DOHH2 (cell line): ENCODE results near the gene METTL25.

Experiments used
- H3F3A ChIP-seq: fragments of 200-600 bp; sonication (generic), shearing (Covaris generic); 2 replicates; pipeline ENCODE4 v1.6.0; 2016; ENCODE audit warnings: antibody characterized with exemption, mild to moderate bottlenecking; ENCODE audit not compliant: control insufficient read depth, insufficient read depth
- H3K27ac ChIP-seq: fragments of 200-600 bp; sonication (generic); 2 replicates; pipeline ENCODE4 v1.5.1; 2014; ENCODE audit warnings: low read depth, mild to moderate bottlenecking, low read length, moderate library complexity
- H3K27me3 ChIP-seq: fragments of 200-600 bp; sonication (generic); 2 replicates; pipeline ENCODE4 v1.6.1; 2014; ENCODE audit warnings: mild to moderate bottlenecking, low read length, mixed read lengths; ENCODE audit not compliant: control insufficient read depth
- H3K36me3 ChIP-seq: fragments of 200-600 bp; sonication (generic); 2 replicates; pipeline ENCODE4 v1.6.1; 2014; ENCODE audit warnings: mild to moderate bottlenecking, low read length, moderate library complexity, mixed read lengths; ENCODE audit not compliant: control insufficient read depth
- H3K4me1 ChIP-seq: fragments of 200-600 bp; sonication (generic); 2 replicates; pipeline ENCODE4 v1.6.1; 2014; ENCODE audit warnings: mild to moderate bottlenecking, low read length, mixed read lengths; ENCODE audit not compliant: control insufficient read depth
- H3K4me2 ChIP-seq: fragments of 200-600 bp; sonication (generic); 2 replicates; pipeline ENCODE4 v1.6.0; 2014; ENCODE audit warnings: mild to moderate bottlenecking, low read length, moderate library complexity
- H3K4me3 ChIP-seq: fragments of 200-600 bp; sonication (generic); 2 replicates; pipeline ENCODE4 v1.5.1; 2014; ENCODE audit warnings: mild to moderate bottlenecking, low read length, mixed read lengths
- H3K79me2 ChIP-seq: fragments of 200-600 bp; sonication (generic); 2 replicates; pipeline ENCODE4 v1.6.1; 2014; ENCODE audit warnings: mild to moderate bottlenecking, low read length, mixed read lengths; ENCODE audit not compliant: control insufficient read depth
- H3K9me2 ChIP-seq: fragments of 200-600 bp; sonication (generic); replicated peaks from 2 replicates; pipeline ENCODE4 v1.6.1; 2014; ENCODE audit warnings: mild to moderate bottlenecking, low read length, mixed read lengths; ENCODE audit not compliant: control insufficient read depth
- H3K9me3 ChIP-seq: fragments of 200-600 bp; sonication (generic); 2 replicates; pipeline ENCODE4 v1.6.1; 2014; ENCODE audit warnings: antibody characterized with exemption, low read length, mixed read lengths; ENCODE audit not compliant: control insufficient read depth, insufficient read depth
- H4K20me1 ChIP-seq: fragments of 200-600 bp; sonication (generic); 2 replicates; pipeline ENCODE4 v1.6.0; 2014; ENCODE audit warnings: low read depth, mild to moderate bottlenecking, antibody characterized with exemption, low read length, moderate library complexity; ENCODE audit not compliant: control insufficient read depth, insufficient read depth
- EZH2phosphoT487 ChIP-seq: fragments of 200-600 bp; sonication (generic); IDR thresholded peaks from 2 replicates; pipeline ENCODE4 v1.6.1; 2017; ENCODE audit warnings: borderline replicate concordance, mild to moderate bottlenecking, antibody characterized with exemption, low read length, moderate library complexity, mixed read lengths
- TF ChIP-seq, protein P1 (sequence below): fragments of 200-600 bp; sonication (generic); IDR thresholded peaks from one replicate; pipeline ENCODE4 v1.5.1; 2014; ENCODE audit warnings: antibody characterized with exemption, mild to moderate bottlenecking, low read depth, low read length; ENCODE audit not compliant: poor library complexity, severe bottlenecking

The METTL25 gene

DNA sequence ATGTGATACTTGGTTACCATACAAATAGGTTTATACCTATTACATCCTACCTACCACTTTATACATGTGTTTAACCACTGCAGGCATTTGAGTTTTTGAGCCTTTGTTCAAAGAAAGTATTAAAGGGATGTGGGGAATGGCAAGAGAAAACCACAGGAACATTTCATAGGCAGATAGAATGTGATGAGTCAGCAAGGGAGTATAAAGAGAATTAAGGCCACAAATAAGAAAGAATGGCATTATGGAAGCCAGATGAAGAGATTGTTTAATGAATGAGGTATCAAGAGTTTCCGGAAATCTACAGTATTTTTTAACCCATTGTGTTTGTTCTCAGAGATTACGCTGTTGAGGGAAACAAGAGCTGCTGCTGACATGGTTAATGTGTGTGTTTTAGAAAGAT is 66.9 kb downstream of the METTL25 start:
- no peak overlapping the region for H3K4me2 ChIP-seq
- H3K36me3 ChIP-seq = no peaks in the 10 kb centered on the region
- no peaks in the 10 kb centered on the region for H3K27me3 ChIP-seq
- no peaks in the 10 kb centered on the region for H3K9me3 ChIP-seq
- H3K27ac ChIP-seq = no peak overlapping the region
- TF ChIP-seq, protein P1, sequence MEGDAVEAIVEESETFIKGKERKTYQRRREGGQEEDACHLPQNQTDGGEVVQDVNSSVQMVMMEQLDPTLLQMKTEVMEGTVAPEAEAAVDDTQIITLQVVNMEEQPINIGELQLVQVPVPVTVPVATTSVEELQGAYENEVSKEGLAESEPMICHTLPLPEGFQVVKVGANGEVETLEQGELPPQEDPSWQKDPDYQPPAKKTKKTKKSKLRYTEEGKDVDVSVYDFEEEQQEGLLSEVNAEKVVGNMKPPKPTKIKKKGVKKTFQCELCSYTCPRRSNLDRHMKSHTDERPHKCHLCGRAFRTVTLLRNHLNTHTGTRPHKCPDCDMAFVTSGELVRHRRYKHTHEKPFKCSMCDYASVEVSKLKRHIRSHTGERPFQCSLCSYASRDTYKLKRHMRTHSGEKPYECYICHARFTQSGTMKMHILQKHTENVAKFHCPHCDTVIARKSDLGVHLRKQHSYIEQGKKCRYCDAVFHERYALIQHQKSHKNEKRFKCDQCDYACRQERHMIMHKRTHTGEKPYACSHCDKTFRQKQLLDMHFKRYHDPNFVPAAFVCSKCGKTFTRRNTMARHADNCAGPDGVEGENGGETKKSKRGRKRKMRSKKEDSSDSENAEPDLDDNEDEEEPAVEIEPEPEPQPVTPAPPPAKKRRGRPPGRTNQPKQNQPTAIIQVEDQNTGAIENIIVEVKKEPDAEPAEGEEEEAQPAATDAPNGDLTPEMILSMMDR = no peak
- no peak for TF ChIP-seq EZH2phosphoT487
- no peaks in the 10 kb centered on the region for H3F3A ChIP-seq
- no peaks in the 10 kb centered on the region for H3K9me2 ChIP-seq
- H4K20me1 ChIP-seq = no peaks in the 10 kb centered on the region
- no peaks in the 10 kb centered on the region for H3K4me1 ChIP-seq
- H3K4me3 ChIP-seq = no peak overlapping the region
- no peaks in the 10 kb centered on the region for H3K79me2 ChIP-seq

DNA sequence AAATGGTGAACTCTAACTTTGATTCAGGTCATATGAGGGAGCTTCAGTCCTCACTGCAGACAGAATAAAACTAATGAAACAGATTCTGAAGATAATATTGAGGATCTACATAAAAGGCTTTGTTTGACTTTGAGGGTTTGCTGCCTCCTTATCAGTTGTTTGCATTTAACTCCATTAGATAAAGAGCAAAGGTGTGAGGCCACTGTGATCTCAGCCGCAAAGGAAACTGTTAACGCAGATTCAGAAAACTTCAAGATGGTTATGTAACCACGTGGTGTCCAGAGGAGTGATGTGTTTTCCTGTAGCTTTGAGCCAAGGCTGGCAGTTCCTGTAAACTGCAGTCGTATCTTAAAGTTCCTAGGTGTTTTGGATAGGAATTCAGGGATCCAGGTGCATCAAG is 67.8 kb downstream of the METTL25 start:
- Histone ChIP-seq H3K36me3 (no peaks in the 10 kb centered on the region), H3K79me2 (no peaks in the 10 kb centered on the region), H3K4me1 (no peaks in the 10 kb centered on the region), H3K4me3 (no peak overlapping the region), H3K27ac (no peak overlapping the region), H3K9me2 (no peaks in the 10 kb centered on the region), H3K9me3 (no peaks in the 10 kb centered on the region), H4K20me1 (no peaks in the 10 kb centered on the region), H3F3A (no peaks in the 10 kb centered on the region), H3K27me3 (no peaks in the 10 kb centered on the region), H3K4me2 (no peak overlapping the region)
- TF ChIP-seq, protein P1 = no peak
- TF ChIP-seq EZH2phosphoT487 = no peak

DNA sequence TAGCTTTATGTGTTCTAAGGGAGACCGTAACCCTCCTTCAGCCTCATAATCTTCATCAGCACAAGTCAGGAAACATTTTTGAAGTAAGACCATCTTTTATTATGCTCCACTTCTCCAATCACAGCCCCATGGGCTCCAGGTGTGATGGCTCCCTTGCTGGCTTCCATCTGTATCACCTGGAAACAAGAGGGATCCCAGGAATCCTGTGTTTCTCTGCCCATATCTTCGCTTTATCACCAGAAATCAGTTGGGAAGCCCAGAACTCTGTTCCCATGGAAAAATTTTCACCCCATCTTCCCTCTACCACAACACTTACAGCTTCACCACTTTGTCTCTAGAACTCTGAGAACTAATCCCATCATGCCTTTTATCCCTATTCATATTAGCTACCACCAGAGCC is 68.3 kb downstream of the METTL25 start:
- Histone ChIP-seq H3K4me2 (no peak overlapping the region), H3K27me3 (no peaks in the 10 kb centered on the region), H3K9me2 (no peaks in the 10 kb centered on the region), H3K9me3 (no peaks in the 10 kb centered on the region), H3K4me3 (no peak overlapping the region), H3K36me3 (no peaks in the 10 kb centered on the region), H3K4me1 (no peaks in the 10 kb centered on the region), H4K20me1 (no peaks in the 10 kb centered on the region), H3K79me2 (no peaks in the 10 kb centered on the region), H3K27ac (no peak overlapping the region), H3F3A (no peaks in the 10 kb centered on the region)
- TF ChIP-seq, protein P1 = no peak
